ENCODE measurements around the gene ZFYVE9. TPM values are rescaled to one million over a fixed set of nuclear protein-coding genes. Genes with fewer than 3 reads are reported as not detected.

The ZFYVE9 gene
- total RNA-seq, 1 experiment from 2014 or later, result 14.2 TPM

DNA sequence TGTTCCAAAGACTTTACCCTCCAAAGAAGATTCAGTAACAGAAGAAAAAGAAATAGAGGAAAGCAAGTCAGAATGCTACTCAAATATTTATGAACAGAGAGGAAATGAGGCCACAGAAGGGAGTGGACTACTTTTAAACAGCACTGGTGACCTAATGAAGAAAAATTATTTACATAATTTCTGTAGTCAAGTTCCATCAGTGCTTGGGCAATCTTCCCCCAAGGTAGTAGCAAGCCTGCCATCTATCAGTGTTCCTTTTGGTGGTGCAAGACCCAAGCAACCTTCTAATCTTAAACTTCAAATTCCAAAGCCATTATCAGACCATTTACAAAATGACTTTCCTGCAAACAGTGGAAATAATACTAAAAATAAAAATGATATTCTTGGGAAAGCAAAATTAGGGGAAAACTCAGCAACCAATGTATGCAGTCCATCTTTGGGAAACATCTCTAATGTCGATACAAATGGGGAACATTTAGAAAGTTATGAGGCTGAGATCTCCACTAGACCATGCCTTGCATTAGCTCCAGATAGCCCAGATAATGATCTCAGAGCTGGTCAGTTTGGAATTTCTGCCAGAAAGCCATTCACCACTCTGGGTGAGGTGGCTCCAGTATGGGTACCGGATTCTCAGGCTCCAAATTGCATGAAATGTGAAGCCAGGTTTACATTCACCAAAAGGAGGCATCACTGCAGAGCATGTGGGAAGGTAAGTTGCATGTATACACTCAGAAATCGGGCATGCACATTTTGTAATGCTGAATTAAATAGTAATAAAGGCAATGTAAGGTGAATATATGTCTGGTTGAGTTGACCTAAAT, 97.2 kb downstream of the ZFYVE9 start (continued):
- no peak for TF ChIP-seq POLR2A (IDR thresholded peaks at IDR 0.05; ENCODE audit: borderline replicate concordance, extremely low read depth, insufficient read depth, insufficient read length)
- TF ChIP-seq, protein P1, sequence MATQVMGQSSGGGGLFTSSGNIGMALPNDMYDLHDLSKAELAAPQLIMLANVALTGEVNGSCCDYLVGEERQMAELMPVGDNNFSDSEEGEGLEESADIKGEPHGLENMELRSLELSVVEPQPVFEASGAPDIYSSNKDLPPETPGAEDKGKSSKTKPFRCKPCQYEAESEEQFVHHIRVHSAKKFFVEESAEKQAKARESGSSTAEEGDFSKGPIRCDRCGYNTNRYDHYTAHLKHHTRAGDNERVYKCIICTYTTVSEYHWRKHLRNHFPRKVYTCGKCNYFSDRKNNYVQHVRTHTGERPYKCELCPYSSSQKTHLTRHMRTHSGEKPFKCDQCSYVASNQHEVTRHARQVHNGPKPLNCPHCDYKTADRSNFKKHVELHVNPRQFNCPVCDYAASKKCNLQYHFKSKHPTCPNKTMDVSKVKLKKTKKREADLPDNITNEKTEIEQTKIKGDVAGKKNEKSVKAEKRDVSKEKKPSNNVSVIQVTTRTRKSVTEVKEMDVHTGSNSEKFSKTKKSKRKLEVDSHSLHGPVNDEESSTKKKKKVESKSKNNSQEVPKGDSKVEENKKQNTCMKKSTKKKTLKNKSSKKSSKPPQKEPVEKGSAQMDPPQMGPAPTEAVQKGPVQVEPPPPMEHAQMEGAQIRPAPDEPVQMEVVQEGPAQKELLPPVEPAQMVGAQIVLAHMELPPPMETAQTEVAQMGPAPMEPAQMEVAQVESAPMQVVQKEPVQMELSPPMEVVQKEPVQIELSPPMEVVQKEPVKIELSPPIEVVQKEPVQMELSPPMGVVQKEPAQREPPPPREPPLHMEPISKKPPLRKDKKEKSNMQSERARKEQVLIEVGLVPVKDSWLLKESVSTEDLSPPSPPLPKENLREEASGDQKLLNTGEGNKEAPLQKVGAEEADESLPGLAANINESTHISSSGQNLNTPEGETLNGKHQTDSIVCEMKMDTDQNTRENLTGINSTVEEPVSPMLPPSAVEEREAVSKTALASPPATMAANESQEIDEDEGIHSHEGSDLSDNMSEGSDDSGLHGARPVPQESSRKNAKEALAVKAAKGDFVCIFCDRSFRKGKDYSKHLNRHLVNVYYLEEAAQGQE (IDR thresholded peaks at IDR 0.05; ENCODE audit: low read depth), result no peak
- no peak for TF ChIP-seq EGR1 (IDR thresholded peaks at IDR 0.05; ENCODE audit: low read depth)
- TF ChIP-seq JUND (IDR thresholded peaks at IDR 0.05), result no peak

DNA sequence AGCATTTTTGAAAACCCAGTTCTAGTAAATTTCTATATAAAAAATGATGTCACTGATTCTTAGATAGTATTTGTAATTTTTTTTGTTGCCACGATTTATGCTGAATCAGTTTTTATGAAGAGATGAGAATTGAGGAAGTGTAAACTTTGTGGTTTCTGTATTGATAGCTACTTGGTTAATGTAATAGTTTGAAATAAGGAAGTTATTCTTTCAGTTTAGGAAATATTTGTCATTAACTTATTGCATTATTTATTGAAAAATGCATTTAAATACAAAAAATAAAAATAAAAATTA, 97.8 kb downstream of the ZFYVE9 start:
- TF ChIP-seq RAD21 (IDR thresholded peaks at IDR 0.05; ENCODE audit: low read depth), result no peak
- no peak for TF ChIP-seq SIN3A (IDR thresholded peaks at IDR 0.05; ENCODE audit: low read depth)
- TF ChIP-seq, protein P1 (IDR thresholded peaks at IDR 0.05; ENCODE audit: low read depth), result no peak
- TF ChIP-seq, protein P2, sequence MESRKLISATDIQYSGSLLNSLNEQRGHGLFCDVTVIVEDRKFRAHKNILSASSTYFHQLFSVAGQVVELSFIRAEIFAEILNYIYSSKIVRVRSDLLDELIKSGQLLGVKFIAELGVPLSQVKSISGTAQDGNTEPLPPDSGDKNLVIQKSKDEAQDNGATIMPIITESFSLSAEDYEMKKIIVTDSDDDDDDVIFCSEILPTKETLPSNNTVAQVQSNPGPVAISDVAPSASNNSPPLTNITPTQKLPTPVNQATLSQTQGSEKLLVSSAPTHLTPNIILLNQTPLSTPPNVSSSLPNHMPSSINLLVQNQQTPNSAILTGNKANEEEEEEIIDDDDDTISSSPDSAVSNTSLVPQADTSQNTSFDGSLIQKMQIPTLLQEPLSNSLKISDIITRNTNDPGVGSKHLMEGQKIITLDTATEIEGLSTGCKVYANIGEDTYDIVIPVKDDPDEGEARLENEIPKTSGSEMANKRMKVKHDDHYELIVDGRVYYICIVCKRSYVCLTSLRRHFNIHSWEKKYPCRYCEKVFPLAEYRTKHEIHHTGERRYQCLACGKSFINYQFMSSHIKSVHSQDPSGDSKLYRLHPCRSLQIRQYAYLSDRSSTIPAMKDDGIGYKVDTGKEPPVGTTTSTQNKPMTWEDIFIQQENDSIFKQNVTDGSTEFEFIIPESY (IDR thresholded peaks at IDR 0.05; ENCODE audit: extremely low read depth, insufficient replicate concordance, low read length), result no peak
- TF ChIP-seq ELF1 (IDR thresholded peaks at IDR 0.05; ENCODE audit: borderline replicate concordance, low read depth), result no peak
- no peak for TF ChIP-seq CBX3 (IDR thresholded peaks at IDR 0.05; ENCODE audit: low read depth)
- no peak for TF ChIP-seq TCF7L2 (IDR thresholded peaks at IDR 0.05; ENCODE audit: borderline replicate concordance, extremely low read depth, insufficient read depth, insufficient read length)
- TF ChIP-seq SP1 (IDR thresholded peaks at IDR 0.05; ENCODE audit: low read depth), result no peak
- TF ChIP-seq, protein P3, sequence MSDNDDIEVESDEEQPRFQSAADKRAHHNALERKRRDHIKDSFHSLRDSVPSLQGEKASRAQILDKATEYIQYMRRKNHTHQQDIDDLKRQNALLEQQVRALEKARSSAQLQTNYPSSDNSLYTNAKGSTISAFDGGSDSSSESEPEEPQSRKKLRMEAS (IDR thresholded peaks at IDR 0.05), result no peak
- TF ChIP-seq ZFX (IDR thresholded peaks at IDR 0.05), result no peak
- no peak for TF ChIP-seq EZH2 (IDR thresholded peaks at IDR 0.05)
- TF ChIP-seq EGR1 (IDR thresholded peaks at IDR 0.05; ENCODE audit: low read depth), result no peak
- TF ChIP-seq JUND (IDR thresholded peaks at IDR 0.05), result no peak
- Histone ChIP-seq H3K27me3 (ENCODE audit: insufficient read depth, low read length) (no peaks in the 10 kb centered on the region), H3K9me3 (ENCODE audit: control insufficient read depth in 1 of 2, insufficient read depth in 1 of 2, low read depth in 1 of 2, low read length in 2 of 2) (no peaks in the 10 kb centered on the region), H4K20me1 (ENCODE audit: insufficient read depth) (no peaks in the 10 kb centered on the region), H3K9ac (ENCODE audit: low read length) (no peak overlapping the region), H3K36me3 (ENCODE audit: control insufficient read depth in 1 of 2, insufficient read depth in 2 of 2, low read length in 2 of 2) (no peaks in the 10 kb centered on the region), H3K79me2 (ENCODE audit: insufficient read depth, low read length) (no peaks in the 10 kb centered on the region), H2AFZ (ENCODE audit: low read depth, low read length, poor library complexity, severe bottlenecking) (no peak overlapping the region), H3K9me2 (ENCODE audit: insufficient read depth) (no peaks in the 10 kb centered on the region), H3K4me2 (ENCODE audit: low read length) (no peak overlapping the region), H3K27ac (ENCODE audit: low read depth, low read length) (no peak overlapping the region), H3K4me1 (ENCODE audit: control insufficient read depth in 1 of 2, insufficient read depth in 2 of 2, low read length in 2 of 2) (peaks cover 8 to 52% of the 10 kb centered on the region in 2 experiments; a peak in 3 of 4 replicates), H3K4me3 (replicated peaks in 1 of 2; ENCODE audit: low read depth in 1 of 2, low read length in 2 of 2) (no peak overlapping the region)
- intact Hi-C loops (cut with micrococcal nuclease), result no loop called here
- no TSS peak for BruUV-seq (replicated peaks)
- DNase-seq (ENCODE audit: low read depth, low spot score) (no peak), ATAC-seq (no peak)
- ChIA-PET RAD21 (ENCODE audit: low non-redundant PET in 1 of 2, low total read pairs in 2 of 2, uncharacterized antibody in 2 of 2, unreplicated experiment in 2 of 2) (no interaction called here), CTCF (no interaction called here), POLR2A (no interaction called here)

Measured in HCT116 (cell line).